GM21529 (cell line): ENCODE measurements around the gene CST6.

Experiments
- ATAC-seq: cut with Tn5 transposase; IDR thresholded peaks from one replicate; pipeline ENCODE4 v1.9.1; 2021; ENCODE audit not compliant: unreplicated experiment

CST6 gene

GRCh38 chr11:66011785-66012303, at the start of gene CST6:
CST6 (plus strand) TSS chr11:66012008; CDS start chr11:66012045, 37 bp downstream.
- ATAC-seq = no peak

DNA sequence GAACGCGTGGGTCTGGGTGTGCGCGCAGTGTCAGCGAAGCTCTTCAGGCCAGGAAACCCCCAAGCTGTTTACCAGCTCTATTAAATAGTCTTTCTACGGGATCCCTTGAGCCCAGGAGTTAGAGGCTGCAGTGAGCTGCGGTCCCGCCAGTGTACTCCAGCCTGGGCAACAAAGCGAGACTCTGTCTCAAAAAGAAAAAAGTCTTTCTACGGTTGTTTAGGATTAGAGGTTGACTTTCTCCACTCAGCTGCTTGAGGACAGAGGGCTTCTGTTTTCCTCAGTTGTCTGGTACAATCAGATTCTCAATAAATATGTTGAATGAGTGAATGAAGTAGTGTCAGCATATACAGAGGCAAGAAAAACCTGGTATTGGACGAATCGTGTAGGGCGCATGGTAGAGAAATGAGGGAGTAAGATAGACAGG, 49.7 kb upstream of the CST6 start:
- ATAC-seq = no peak

DNA sequence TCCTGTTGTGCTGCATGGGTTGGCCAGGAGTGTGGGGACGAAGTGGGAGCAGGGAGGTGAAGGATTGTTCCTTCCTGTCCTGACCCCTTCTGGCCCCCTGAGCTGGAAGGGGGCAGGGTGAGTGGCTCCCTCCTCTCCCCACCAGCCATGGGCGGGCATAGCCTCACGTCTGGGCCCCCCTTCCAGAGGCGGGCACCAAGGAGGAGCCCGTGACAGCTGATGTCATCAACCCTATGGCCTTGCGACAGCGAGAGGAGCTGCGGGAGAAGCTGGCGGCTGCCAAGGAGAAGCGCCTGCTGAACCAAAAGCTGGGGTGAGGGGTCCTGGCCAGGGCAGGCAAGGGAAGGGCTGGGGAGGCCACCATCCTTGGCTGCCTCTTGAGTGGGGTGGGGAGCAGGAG, 46.9 kb upstream of the CST6 start:
- ATAC-seq = no peak

GRCh38 chr11:65965986-65966762, 45.6 kb upstream of the CST6 start:
- no peak for ATAC-seq

GRCh38 chr11:65967329-65967934, 44.4 kb upstream of the CST6 start:
- no peak for ATAC-seq

GRCh38 chr11:65968600-65969482, 43.0 kb upstream of the CST6 start:
- no peak for ATAC-seq

DNA sequence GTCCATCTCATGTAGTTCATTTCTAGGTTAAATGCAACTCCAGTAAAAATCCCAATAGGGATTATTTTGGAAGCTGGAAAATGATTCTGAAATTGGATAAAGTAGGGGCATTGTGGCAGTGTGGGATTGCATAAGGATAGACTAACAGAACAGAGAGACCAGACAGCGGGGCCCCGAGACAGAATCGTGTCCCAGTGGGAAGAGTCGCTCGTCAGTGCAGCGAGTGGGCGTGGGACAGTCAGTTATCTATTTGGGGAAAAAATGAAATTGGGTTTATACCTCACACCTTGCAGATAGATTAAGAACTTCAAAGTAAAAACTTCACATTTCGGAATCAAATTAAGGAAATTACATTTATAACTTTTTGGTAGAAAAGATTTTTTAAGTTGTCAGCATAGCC, 39.7 kb upstream of the CST6 start:
- ATAC-seq = no peak

GRCh38 chr11:65973439-65974110, 38.2 kb upstream of the CST6 start:
- ATAC-seq = no peak

DNA sequence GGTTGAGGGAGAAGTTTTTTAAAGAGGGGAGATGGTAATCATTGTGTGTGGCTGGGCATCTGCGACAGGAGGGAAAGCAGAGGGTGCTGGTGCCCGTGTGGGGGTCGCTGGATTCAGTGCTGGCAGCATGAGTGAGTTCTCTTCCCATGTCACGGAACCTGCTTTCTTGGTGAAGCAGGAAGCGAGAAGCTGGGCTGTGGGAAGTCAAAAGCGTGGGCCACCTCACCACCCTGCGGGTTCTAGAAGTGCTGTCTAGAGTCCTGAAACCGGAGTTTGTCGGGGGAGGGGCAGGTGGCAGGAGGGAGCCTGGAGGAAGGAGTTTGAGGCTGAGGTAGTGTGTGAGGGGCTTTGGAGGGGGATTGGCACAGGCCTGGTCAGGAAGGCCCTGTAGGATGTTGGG, 36.0 kb upstream of the CST6 start:
- ATAC-seq = no peak

DNA sequence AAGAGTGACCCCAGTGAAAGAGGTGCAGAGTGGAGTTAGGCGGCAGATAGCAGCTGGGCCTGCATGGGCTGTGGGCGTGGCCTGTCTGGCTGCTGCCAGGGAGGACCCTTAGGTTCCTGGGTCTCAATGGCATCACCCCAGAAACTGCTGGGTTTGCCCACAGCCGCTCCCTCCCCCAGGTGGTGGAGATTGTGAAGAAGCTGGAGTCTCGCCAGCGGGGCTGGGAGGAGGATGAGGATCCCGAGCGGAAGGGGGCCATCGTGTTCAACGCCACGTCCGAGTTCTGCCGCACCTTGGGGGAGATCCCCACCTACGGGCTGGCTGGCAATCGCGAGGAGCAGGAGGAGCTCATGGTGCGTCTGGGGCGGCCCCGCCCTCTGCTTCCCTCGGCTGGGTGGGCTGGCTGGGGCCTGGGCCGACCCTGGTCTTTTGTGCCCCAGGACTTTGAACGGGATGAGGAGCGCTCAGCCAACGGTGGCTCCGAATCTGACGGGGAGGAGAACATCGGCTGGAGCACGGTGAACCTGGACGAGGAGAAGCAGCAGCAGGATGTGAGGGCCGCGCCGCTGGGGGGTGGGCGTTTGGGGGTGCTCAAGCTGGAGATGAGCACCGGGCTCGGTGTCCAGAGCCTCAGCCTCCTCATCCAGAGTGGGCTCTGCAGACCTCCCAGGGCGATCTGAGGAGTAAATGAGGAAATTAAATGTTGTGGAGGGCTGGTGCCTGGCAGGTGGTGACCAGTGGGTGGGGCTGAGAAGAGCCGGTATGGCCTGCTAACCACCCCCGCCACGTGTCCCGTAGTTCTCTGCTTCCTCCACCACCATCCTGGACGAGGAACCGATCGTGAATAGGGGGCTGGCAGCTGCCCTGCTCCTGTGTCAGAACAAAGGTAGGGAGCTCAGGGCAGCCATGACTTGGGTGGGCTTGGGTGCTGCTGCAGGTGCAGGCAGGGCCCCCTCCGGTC, 35.3 kb upstream of the CST6 start:
- ATAC-seq = no peak

DNA sequence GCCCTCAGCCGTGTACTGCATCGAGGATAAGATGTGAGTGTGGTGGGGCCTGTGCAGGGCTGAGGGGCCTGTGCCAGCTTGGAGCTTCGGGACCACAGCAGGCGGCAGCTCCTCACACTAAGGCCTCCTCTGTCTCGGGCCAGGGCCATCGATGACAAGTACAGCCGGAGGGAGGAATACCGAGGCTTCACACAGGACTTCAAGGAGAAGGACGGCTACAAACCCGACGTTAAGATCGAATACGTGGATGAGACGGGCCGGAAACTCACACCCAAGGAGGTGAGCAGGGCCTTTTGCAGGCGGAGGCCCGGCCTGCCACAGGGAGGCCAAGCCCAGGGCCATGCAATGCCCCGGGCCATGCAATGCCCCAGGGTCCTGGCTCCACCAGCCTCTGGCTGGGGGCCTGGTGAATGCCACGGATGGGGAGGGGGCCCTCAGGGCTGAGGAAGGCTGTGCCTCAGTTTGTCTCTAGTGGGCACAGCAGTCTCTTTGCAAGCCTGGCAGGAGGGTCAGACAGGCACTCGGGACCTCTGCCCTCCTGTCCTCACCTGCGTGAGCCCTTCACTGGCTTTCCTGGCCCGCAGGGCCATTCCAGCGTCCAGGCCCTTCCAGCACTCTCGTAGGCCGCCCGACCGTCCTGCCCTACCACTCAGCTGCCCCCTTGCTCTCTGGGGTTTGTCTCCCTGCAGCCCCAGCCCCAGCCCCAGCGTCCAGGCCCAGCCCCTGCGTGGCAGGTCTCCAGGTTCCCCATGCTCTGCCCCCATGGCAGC, 34.0 kb upstream of the CST6 start:
- ATAC-seq = no peak

DNA sequence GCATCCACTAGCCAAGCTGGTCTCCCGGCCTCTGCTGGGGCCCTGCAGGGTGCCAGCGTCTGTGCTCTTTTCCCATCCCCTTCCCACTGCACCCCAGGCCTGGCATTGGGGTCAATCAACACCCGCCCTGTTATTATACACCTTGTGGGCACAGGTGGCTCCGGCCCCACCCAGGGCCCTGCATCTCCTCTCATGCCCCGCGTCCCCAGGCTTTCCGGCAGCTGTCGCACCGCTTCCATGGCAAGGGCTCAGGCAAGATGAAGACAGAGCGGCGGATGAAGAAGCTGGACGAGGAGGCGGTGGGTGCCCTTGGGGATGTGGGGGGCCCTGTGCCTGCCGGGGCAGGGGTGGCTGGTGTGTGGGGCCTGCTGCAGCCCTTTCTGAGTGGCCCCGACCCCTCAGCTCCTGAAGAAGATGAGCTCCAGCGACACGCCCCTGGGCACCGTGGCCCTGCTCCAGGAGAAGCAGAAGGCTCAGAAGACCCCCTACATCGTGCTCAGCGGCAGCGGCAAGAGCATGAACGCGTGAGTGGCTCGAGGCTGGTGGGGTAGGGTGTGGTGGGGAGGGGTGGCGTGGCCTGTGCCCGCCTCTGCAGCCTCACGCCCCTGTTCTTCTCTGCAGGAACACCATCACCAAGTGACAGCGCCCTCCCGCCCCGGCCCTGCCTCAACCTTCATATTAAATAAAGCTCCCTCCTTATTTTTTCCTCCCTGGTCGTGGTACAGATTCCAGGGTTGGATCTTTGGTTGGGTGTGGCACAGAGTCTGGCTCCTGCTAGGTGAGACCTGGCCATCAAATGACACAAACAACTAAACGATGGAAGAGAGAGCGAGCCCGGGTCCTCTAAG, 33.2 kb upstream of the CST6 start:
- no peak for ATAC-seq

GRCh38 chr11:65979261-65979759, 32.5 kb upstream of the CST6 start:
- no peak for ATAC-seq

- no peak for ATAC-seq
Measured at GRCh38 chr11:65981101-65981740, 30.6 kb upstream of the CST6 start.

DNA sequence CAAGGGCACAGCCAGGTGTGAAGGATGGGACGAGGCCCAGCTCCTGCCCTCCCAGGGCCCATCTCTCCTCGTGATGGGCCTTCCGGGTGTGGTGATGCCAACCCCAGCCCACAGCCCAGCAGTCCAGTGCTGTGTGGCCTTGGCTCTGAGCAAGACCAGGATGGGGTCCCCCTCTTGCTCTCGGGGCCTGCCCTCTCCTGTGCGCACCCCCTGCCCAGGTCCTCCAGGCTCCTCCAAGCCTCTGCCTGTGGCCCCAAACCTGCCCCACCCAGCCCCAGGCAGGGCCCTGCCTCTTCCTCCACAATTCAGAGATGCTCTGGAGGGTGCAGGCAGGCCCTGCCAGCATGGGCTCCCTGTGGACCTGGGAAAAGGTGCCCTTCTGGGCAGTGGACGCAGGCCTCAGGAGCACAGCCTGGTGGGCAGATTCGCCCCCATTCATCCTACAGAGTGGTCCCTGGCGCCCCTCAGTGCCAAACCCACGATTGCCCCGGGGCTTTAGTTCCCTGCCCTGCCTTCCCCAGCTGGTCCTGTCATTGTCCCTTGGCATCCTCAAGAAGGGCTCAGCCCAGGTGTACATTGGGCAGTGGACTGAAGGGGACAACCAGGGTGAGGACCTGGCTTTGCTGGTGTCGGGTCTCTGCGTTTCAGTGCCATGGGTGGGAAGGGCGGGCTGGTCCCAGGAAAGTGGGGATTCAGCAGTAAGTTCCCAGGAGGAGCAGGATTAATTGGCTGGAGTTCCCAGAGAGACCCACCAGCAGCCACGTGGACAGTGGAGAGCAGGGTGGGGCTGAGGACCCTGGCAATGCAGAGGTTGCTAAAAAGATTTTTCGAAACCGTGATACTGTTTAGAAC, 29.6 kb upstream of the CST6 start:
- no peak for ATAC-seq

- ATAC-seq = no peak
Measured at GRCh38 chr11:65982824-65983588, 28.8 kb upstream of the CST6 start.
